GM12878 (cell line): ENCODE data around the gene RBBP5. TPM values are rescaled to one million over a fixed set of nuclear protein-coding genes. Genes with fewer than 3 reads are reported as not detected.

Source experiments
- ATAC-seq: fragments of 200-7000 bp; cut with Tn5 transposase; 3 replicates; pipeline ENCODE4 v1.9.1; 2020; ENCODE audit warnings: mild to moderate bottlenecking, moderate library complexity
- BruUV-seq: library from RNA; stranded (reverse); fragments of 400-500 nt; replicated peaks from 2 replicates; lab custom pipeline; 2021; lab: Mats Ljungman, UMichigan
- CTCF ChIA-PET: fragments of 300-600 bp; sonication (Branson Sonifier 250); formaldehyde crosslinking; extraction: SDS; loops from one replicate; lab custom pipeline; 2021; ENCODE audit warnings: inconsistent platforms; lab: Yijun Ruan, JAX
- POLR2A ChIA-PET: fragments of 350-600 bp; formaldehyde crosslinking; extraction: SDS; loops from one replicate; lab custom pipeline; 2021; ENCODE audit warnings: inconsistent platforms; lab: Charles Lee
- RAD21 ChIA-PET: fragments of 300-600 bp; sonication (Branson Sonifier 250); formaldehyde crosslinking; loops from one replicate; lab custom pipeline; 2023; ENCODE audit warnings: antibody characterized with exemption; ENCODE audit not compliant: unreplicated experiment; lab: Charles Lee
- SMC1A ChIA-PET: fragments of 300-600 bp; sonication (Branson Sonifier 250); formaldehyde crosslinking; loops from one replicate; lab custom pipeline; 2023; ENCODE audit not compliant: unreplicated experiment, uncharacterized antibody; lab: Charles Lee
- DNase-seq: peaks from one replicate; pipeline ENCODE4 v3.0.0-alpha.2; 2011; ENCODE audit warnings: low read depth, low spot score
- FAIRE-seq: peaks from 3 replicates; lab custom pipeline; 2011; peaks lifted over from hg19 to GRCh38; lab: Jason Lieb, UNC
- H2AFZ ChIP-seq: 2 replicates; pipeline ENCODE4 v1.6.0; 2011; ENCODE audit warnings: low read depth, low read length, control low read depth; ENCODE audit not compliant: control insufficient read depth
- H3K27ac ChIP-seq: 2 replicates; pipeline ENCODE4 v1.5.1; 2011; ENCODE audit warnings: control low read depth; ENCODE audit not compliant: control insufficient read depth, insufficient read depth
- H3K27me3 ChIP-seq, 2 experiments: replicated peaks in 1 of 2; 2 replicates each; pipeline versions ENCODE4 v1.6.0 to v1.6.1; 2011; ENCODE audit warnings: low read length in 1 of 2; ENCODE audit not compliant: control insufficient read depth in 2 of 2, insufficient read depth in 2 of 2
- H3K36me3 ChIP-seq, 2 experiments: 2 replicates each; pipeline ENCODE4 v1.5.1; 2011; ENCODE audit warnings: low read length in 1 of 2; ENCODE audit not compliant: control insufficient read depth in 2 of 2, insufficient read depth in 2 of 2
- H3K4me1 ChIP-seq: 2 replicates; pipeline ENCODE4 v1.6.1; 2011; ENCODE audit warnings: mild to moderate bottlenecking, low read length, moderate library complexity, mixed read lengths; ENCODE audit not compliant: control insufficient read depth, insufficient read depth
- H3K4me2 ChIP-seq: 2 replicates; pipeline ENCODE4 v1.6.0; 2011; ENCODE audit warnings: control low read depth; ENCODE audit not compliant: control insufficient read depth, insufficient read depth
- H3K4me3 ChIP-seq: fragments of 200-600 bp; sonication (generic); 2 replicates; pipeline ENCODE4 v1.5.1; 2016
- H3K79me2 ChIP-seq: 2 replicates; pipeline ENCODE4 v1.6.0; 2011; ENCODE audit warnings: low read length; ENCODE audit not compliant: control insufficient read depth, insufficient read depth
- H3K9ac ChIP-seq: 2 replicates; pipeline ENCODE4 v1.8.0; 2011; ENCODE audit warnings: low read length, control low read depth, mixed read lengths; ENCODE audit not compliant: control insufficient read depth, insufficient read depth
- H3K9me3 ChIP-seq: replicated peaks from 3 replicates; pipeline ENCODE4 v1.5.1; 2011; ENCODE audit warnings: mild to moderate bottlenecking, low read length; ENCODE audit not compliant: control insufficient read depth, insufficient read depth
- H4K20me1 ChIP-seq: 2 replicates; pipeline ENCODE4 v1.6.0; 2011; ENCODE audit not compliant: control insufficient read depth, insufficient read depth
- MXI1 ChIP-seq: fragments of 150-350 bp; IDR thresholded peaks from 2 replicates; pipeline ENCODE4 v1.6.1; 2011; ENCODE audit warnings: low read depth, mild to moderate bottlenecking, inconsistent platforms, low read length, improper control_type of control experiment
- POU2F2 ChIP-seq: IDR thresholded peaks from 3 replicates; pipeline ENCODE4 v1.6.1; 2011; ENCODE audit warnings: low read depth, mild to moderate bottlenecking, low read length, borderline replicate concordance
- RAD51 ChIP-seq: fragments of 450-650 bp; IDR thresholded peaks from 2 replicates; pipeline ENCODE4 v1.6.1; 2016; ENCODE audit warnings: moderate library complexity, mild to moderate bottlenecking, inconsistent platforms
- RFX5 ChIP-seq: IDR thresholded peaks from 2 replicates; pipeline ENCODE4 v1.6.1; 2011; ENCODE audit warnings: low read depth, low read length, improper control_type of control experiment
- SPI1 ChIP-seq: IDR thresholded peaks from 2 replicates; pipeline ENCODE4 v1.6.1; 2011; ENCODE audit warnings: low read depth, mild to moderate bottlenecking, low read length, moderate library complexity, borderline replicate concordance; ENCODE audit not compliant: insufficient read depth
- ZNF622 ChIP-seq: fragments of 450-650 bp; IDR thresholded peaks from 2 replicates; pipeline ENCODE4 v1.6.1; 2017; ENCODE audit warnings: mild to moderate bottlenecking, inconsistent platforms
- ZSCAN29 ChIP-seq: fragments of 450-650 bp; IDR thresholded peaks from 2 replicates; pipeline ENCODE4 v1.6.1; 2017; ENCODE audit warnings: mild to moderate bottlenecking, moderate library complexity
- WGBS: methylation state at CpG from one replicate; pipeline ENCODE4 v1.1.6; 2016; ENCODE audit warnings: low lambda C conversion rate; ENCODE audit not compliant: insufficient replicate concordance, insufficient coverage; ENCODE audit errors: missing lambda C conversion rate; 5-methylcytosine and 5-hydroxymethylcytosine counted together
- in situ Hi-C: fragments of 300-500 bp; cut with MboI; formaldehyde crosslinking; loops from 9 replicates; pipeline ENCODE4 v1.14.3; 2018; ENCODE audit warnings: mixed read lengths
- intact Hi-C: fragments of 100-400 bp; cut with micrococcal nuclease; formaldehyde crosslinking; loops from one replicate; pipeline ENCODE4 v1.14.2; 2022; ENCODE audit not compliant: unreplicated experiment
- polyA plus RNA-seq, 11 experiments: library from polyadenylated mRNA; depleted of rRNA in 4 of 11; unstranded in 6 of 11; stranded (reverse) in 5 of 11; fragments of >200 nt; fragmentation: Nextera tagmentation in 4 of 11; fragmentation: Illumina TruSeq in 1 of 11; extraction: Ambion mirVana in 4 of 11; extraction: Trizol in 1 of 11; gene quantifications; 1 replicate in 1 of 11; 2 replicates in 10 of 11; pipeline versions ENCODE4 v1.2.1 to v1.2.3, GENCODE V29; 2011 to 2016; ENCODE audit warnings: inconsistent platforms in 2 of 11, missing spikeins in 2 of 11, low read depth in 1 of 11
- total RNA-seq, 4 experiments: library from RNA; depleted of rRNA in 3 of 4; stranded (reverse); fragments of >200 nt in 3 of 4; fragmentation: Illumina TruSeq in 1 of 4; extraction: Trizol in 1 of 4; gene quantifications; 2 replicates each; pipeline versions ENCODE4 v1.2.1 to v1.2.3, GENCODE V29; 2013 to 2021

Gene RBBP5
- total and polyA plus RNA-seq, 10 of the 15 experiments (the other 5 are each of a cell fraction or from before 2014, with no cell fraction given): 10.0 to 20.6 (median 14.8) TPM

- TF ChIP-seq ZNF622 (no peak), POU2F2 (no peak)
These were observed 19.7 kb upstream of the RBBP5 start (continued) for GRCh38 chr1:205141236-205142101.

- Histone ChIP-seq H3K27me3 (no peaks in the 10 kb centered on the region), H3K4me2 (no peak overlapping the region), H3K4me1 (peaks cover 4% of the 10 kb centered on the region; the same call in 1 of the 2 replicates), H3K9ac (no peak overlapping the region), H3K4me3 (no peak overlapping the region), H3K79me2 (no peaks in the 10 kb centered on the region), H3K27ac (no peak overlapping the region), H3K9me3 (no peaks in the 10 kb centered on the region), H2AFZ (no peak overlapping the region), H3K36me3 (no peaks in the 10 kb centered on the region), H4K20me1 (no peaks in the 10 kb centered on the region)
- ChIA-PET RAD21 (interaction anchor here (2.3 kb wide), 1 partner anchor 78 kb away, joined by 26 read pairs; no protein-coding TSS in a partner anchor), SMC1A (interaction anchor here (1.3 to 5.2 kb wide), 6 partner anchors 19 to 164 kb away, joined by 3 to 25 read pairs (median 18); partner anchors contain the start of gene RBBP5), POLR2A (interaction anchor here (0.6 kb wide), 1 partner anchor 66 kb away, joined by 3 read pairs; no protein-coding TSS in a partner anchor), CTCF (interaction anchor here (0.7 to 4.5 kb wide), 11 partner anchors 11 to 709 kb away, joined by 3 to 88 read pairs (median 13); partner anchors contain the start of genes RBBP5 and TMCC2)
- DNase-seq (no peak), ATAC-seq (no peak), FAIRE-seq (no peak)
- no TSS peak for BruUV-seq
- in situ Hi-C loops: loop anchor here (5.0 kb wide), 1 partner anchor 163 kb away; no protein-coding TSS in a partner anchor
- intact Hi-C loops: loop anchor here (5.0 kb wide), 1 partner anchor 117 kb away; no protein-coding TSS in a partner anchor
- WGBS: 62% methylated on average over 4 of the region's 4 CpGs
- no peak for TF ChIP-seq MXI1
- TF ChIP-seq SPI1: no peak
- no peak for TF ChIP-seq RAD51
- TF ChIP-seq RFX5: no peak
- TF ChIP-seq ZSCAN29: no peak
These were observed 18.3 kb upstream of the RBBP5 start for GRCh38 chr1:205140113-205140512.
